Hepatocyte (in vitro differentiated cells): Measurements from ENCODE around the gene TMEM108. TPM values are rescaled to one million over a fixed set of nuclear protein-coding genes. Genes with fewer than 3 reads are reported as not detected.

Source experiments
- DNase-seq: peaks from one replicate; pipeline ENCODE4 v3.0.0-alpha.2; 2016; ENCODE audit warnings: low spot score
- H2AFZ ChIP-seq: fragments of 200-600 bp; sonication (generic); 2 replicates; pipeline ENCODE4 v1.6.0; 2016; ENCODE audit warnings: antibody characterized with exemption, mild to moderate bottlenecking
- H3K27ac ChIP-seq: fragments of 200-600 bp; sonication (generic); 2 replicates; pipeline ENCODE4 v1.5.1; 2016; ENCODE audit warnings: mild to moderate bottlenecking
- H3K27me3 ChIP-seq: fragments of 200-600 bp; sonication (generic); 2 replicates; pipeline ENCODE4 v1.6.1; 2016
- H3K36me3 ChIP-seq: fragments of 200-600 bp; sonication (generic); replicated peaks from 2 replicates; pipeline ENCODE4 v1.5.1; 2016; ENCODE audit warnings: low read depth; ENCODE audit not compliant: insufficient read depth
- H3K4me1 ChIP-seq: fragments of 200-600 bp; sonication (generic); 2 replicates; pipeline ENCODE4 v1.5.1; 2016; ENCODE audit warnings: mild to moderate bottlenecking, moderate library complexity; ENCODE audit not compliant: insufficient read depth
- H3K4me2 ChIP-seq: fragments of 200-600 bp; sonication (generic); 2 replicates; pipeline ENCODE4 v1.6.0; 2016
- H3K4me3 ChIP-seq: fragments of 200-600 bp; sonication (generic); 2 replicates; pipeline ENCODE4 v1.5.1; 2016; ENCODE audit warnings: mild to moderate bottlenecking
- H3K79me2 ChIP-seq: fragments of 200-600 bp; sonication (generic); 2 replicates; pipeline ENCODE4 v1.6.0; 2017; ENCODE audit warnings: mild to moderate bottlenecking
- H3K9me2 ChIP-seq: fragments of 200-600 bp; sonication (generic); replicated peaks from 2 replicates; pipeline ENCODE4 v1.6.0; 2017; ENCODE audit warnings: mild to moderate bottlenecking; ENCODE audit not compliant: insufficient read depth
- H3K9me3 ChIP-seq: fragments of 200-600 bp; sonication (generic); 2 replicates; pipeline ENCODE4 v1.5.1; 2016; ENCODE audit warnings: low read depth, mild to moderate bottlenecking
- H4K20me1 ChIP-seq: fragments of 200-600 bp; sonication (generic); 2 replicates; pipeline ENCODE4 v1.6.0; 2016; ENCODE audit warnings: mild to moderate bottlenecking; ENCODE audit not compliant: insufficient read depth, poor library complexity, severe bottlenecking
- EZH2 ChIP-seq: fragments of 200-600 bp; sonication (generic); IDR thresholded peaks from 2 replicates; pipeline ENCODE4 v1.6.1; 2016; ENCODE audit warnings: antibody characterized with exemption, mild to moderate bottlenecking, borderline replicate concordance
- EZH2phosphoT487 ChIP-seq: fragments of 200-600 bp; sonication (generic); IDR thresholded peaks from one replicate; pipeline ENCODE4 v1.6.1; 2018; ENCODE audit warnings: antibody characterized with exemption, mild to moderate bottlenecking, low read depth, moderate library complexity; ENCODE audit not compliant: unreplicated experiment, severe bottlenecking
- WGBS: methylation state at CpG from one replicate; pipeline ENCODE4 v1.1.6; 2016; ENCODE audit warnings: low lambda C conversion rate; ENCODE audit errors: missing lambda C conversion rate; 5-methylcytosine and 5-hydroxymethylcytosine counted together
- polyA plus RNA-seq: library from polyadenylated mRNA; unstranded; fragments of >200 nt; fragmentation: Nextera tagmentation; extraction: Ambion mirVana; gene quantifications from 2 replicates; pipeline ENCODE4 v1.2.1, GENCODE V29; 2016
- total RNA-seq: library from RNA; depleted of rRNA; stranded (reverse); fragments of >200 nt; gene quantifications from 2 replicates; pipeline ENCODE4 v1.2.3, GENCODE V29; 2014
- TF ChIP-seq, protein P1 (sequence below): fragments of 200-600 bp; sonication (generic); IDR thresholded peaks from 2 replicates; pipeline ENCODE4 v1.5.1; 2016; ENCODE audit warnings: antibody characterized with exemption, mild to moderate bottlenecking; ENCODE audit not compliant: poor library complexity

TMEM108 gene
- total and polyA plus RNA-seq, 2 experiments from 2014 or later: 0.53 to 6.5 TPM

DNA sequence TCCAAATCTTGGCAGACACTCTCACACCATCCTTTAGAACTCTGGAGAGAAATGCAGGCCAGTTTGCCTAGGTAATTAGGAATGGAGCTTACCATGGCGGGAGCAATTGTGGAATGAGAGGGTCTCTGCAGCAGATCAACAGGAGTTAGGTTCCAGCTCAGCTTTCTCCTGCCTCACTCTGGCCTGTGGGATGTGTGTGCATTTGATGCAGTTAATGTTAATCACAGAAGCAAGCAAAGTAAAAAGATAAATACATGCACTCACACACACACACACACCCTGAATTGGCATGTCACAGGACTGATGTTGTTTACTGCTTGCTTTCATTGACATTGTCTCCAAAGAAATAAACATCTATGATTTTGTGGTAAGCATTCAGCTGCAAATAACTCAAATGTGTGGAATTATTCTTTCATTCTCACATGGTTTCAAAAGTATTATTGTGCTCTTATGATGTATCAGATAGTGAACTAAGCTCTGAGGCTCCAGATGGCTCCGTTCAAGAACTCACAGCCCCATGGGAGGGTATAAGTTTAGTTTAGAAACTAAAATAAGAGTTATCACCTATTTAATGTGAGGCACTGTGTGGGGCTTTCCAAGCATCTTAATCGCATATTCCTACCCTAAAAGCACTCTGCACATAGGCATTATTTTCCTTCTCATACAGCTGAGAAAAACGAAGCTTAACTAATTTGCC lies 330.3 kb downstream of the TMEM108 start:
- TF ChIP-seq EZH2phosphoT487: no peak
- no peak for TF ChIP-seq EZH2
- TF ChIP-seq, protein P1, sequence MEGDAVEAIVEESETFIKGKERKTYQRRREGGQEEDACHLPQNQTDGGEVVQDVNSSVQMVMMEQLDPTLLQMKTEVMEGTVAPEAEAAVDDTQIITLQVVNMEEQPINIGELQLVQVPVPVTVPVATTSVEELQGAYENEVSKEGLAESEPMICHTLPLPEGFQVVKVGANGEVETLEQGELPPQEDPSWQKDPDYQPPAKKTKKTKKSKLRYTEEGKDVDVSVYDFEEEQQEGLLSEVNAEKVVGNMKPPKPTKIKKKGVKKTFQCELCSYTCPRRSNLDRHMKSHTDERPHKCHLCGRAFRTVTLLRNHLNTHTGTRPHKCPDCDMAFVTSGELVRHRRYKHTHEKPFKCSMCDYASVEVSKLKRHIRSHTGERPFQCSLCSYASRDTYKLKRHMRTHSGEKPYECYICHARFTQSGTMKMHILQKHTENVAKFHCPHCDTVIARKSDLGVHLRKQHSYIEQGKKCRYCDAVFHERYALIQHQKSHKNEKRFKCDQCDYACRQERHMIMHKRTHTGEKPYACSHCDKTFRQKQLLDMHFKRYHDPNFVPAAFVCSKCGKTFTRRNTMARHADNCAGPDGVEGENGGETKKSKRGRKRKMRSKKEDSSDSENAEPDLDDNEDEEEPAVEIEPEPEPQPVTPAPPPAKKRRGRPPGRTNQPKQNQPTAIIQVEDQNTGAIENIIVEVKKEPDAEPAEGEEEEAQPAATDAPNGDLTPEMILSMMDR: no peak
- WGBS: 65% methylated on average over 4 of the region's 4 CpGs
- H3K27ac ChIP-seq: no peak overlapping the region

DNA sequence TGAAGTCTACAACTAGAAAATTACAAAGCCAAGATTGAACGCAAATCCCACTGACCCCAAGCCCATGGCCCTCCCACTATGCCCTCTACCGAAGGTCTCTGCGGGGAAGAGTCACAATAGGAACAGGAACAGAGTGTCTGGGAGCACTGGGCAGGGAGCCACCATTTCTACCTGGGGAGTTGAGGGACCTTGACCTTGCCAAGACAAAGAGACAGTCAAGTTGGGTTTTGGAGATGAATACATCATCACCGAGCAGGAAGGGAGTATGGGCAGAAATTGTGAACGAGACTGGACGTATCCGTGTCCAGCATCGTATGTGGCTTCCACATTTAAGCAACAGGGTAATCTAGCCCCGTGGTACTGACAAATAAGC lies 330.9 kb downstream of the TMEM108 start:
- Histone ChIP-seq H3K9me2 (no peaks in the 10 kb centered on the region), H3K79me2 (no peaks in the 10 kb centered on the region), H3K4me1 (no peaks in the 10 kb centered on the region), H2AFZ (no peak overlapping the region), H4K20me1 (no peaks in the 10 kb centered on the region), H3K4me2 (no peak overlapping the region), H3K4me3 (no peak overlapping the region), H3K27me3 (no peaks in the 10 kb centered on the region), H3K36me3 (no peaks in the 10 kb centered on the region), H3K27ac (no peak overlapping the region), H3K9me3 (no peaks in the 10 kb centered on the region)
- TF ChIP-seq EZH2 (no peak), EZH2phosphoT487 (no peak)
- TF ChIP-seq, protein P1: no peak
- DNase-seq: no peak
- WGBS: 91% methylated on average over 9 of the region's 9 CpGs

More for the DNA sequence above, 330.3 kb downstream of the TMEM108 start:
- Histone ChIP-seq H3K9me2 (no peaks in the 10 kb centered on the region), H3K4me1 (no peaks in the 10 kb centered on the region), H3K79me2 (no peaks in the 10 kb centered on the region), H3K4me3 (no peak overlapping the region), H4K20me1 (no peaks in the 10 kb centered on the region), H3K27me3 (no peaks in the 10 kb centered on the region), H3K9me3 (no peaks in the 10 kb centered on the region), H3K4me2 (no peak overlapping the region), H2AFZ (no peak overlapping the region), H3K36me3 (no peaks in the 10 kb centered on the region)
- no peak for DNase-seq

DNA sequence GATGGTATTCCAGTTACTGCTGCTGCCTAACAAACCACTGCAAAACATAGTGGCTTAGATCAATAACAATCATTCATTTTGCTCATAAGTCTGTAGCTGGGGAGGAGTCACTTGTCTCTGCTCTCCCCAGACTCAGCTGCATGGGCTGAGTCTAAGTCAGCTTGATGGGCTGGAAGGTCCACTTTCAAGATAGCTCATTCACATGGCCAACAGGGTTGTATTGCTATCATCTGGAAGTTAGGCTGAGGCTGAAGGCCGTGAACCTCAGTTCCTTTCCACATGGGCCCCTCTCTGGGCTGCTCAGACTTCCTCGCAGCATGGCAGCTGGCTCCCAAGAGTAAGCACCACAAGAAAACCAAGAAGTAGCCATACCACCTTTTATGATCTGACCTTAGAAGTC lies 333.0 kb downstream of the TMEM108 start:
- Histone ChIP-seq H3K36me3 (no peaks in the 10 kb centered on the region), H3K4me1 (no peaks in the 10 kb centered on the region), H3K9me2 (no peaks in the 10 kb centered on the region), H3K27ac (no peak overlapping the region), H3K79me2 (no peaks in the 10 kb centered on the region), H3K9me3 (no peaks in the 10 kb centered on the region), H3K4me2 (no peak overlapping the region), H3K4me3 (no peak overlapping the region), H4K20me1 (no peaks in the 10 kb centered on the region), H3K27me3 (no peaks in the 10 kb centered on the region), H2AFZ (no peak overlapping the region)
- TF ChIP-seq EZH2phosphoT487 (no peak), EZH2 (no peak)
- TF ChIP-seq, protein P1: no peak
- WGBS: 100% methylated on average over 2 of the region's 2 CpGs
- no peak for DNase-seq
